ENCODE results near the gene LPP. TPM values are rescaled to one million over a fixed set of nuclear protein-coding genes. Genes with fewer than 3 reads are reported as not detected.

Gene LPP
- total RNA-seq, 6 donors from 2014 or later: 86.0 to 196 (median 160) TPM

DNA sequence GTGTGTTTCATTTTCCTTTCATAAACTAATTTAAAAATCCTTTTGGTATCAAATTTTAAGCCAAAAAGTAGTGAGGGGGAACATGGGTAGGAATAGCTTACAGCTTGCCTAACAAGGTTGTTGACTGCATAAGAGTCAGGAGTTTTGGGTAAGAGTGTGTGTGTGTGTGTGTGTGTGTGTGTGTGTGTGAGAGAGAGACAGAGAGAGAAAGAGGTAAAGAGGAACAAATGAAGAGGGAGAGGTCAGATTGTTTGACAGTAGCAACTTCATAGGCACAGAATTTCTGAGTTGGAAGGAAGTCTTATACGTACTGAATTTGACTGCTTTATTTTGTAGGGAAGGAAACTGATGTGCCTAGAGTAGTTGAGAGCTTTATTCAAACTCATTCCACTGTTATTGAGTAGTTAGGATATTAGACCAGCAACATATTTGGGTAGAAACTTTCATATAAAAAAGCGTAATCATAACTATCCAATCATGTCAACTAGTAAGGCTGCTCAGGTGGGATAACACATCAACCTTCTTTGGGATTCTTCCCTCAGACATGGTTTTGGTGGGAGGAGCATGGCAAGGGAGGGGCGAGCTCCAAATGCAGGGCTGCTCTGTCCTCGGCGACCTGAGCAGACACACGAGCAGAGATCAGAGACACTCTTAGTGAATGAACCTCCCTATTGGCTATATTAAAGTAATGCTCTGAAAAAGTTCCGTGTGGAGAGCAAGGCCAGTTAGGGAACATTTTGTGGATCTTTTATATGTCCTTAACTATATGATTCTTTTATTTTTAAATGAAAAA lies 86.4 kb downstream of the LPP start:
- WGBS, 2 donors: 86 to 92% methylated on average over 7 of the region's 7 CpGs
- DNase-seq: no peak
- Histone ChIP-seq H3K4me3 (no peak overlapping the region), H3K27me3 (no peaks in the 10 kb centered on the region), H3K27ac (no peak overlapping the region), H3K9me3 (no peaks in the 10 kb centered on the region), H3K4me1 (peaks cover 0 to 10% (median 2%) of the 10 kb centered on the region in 4 donors), H3K36me3 (peaks cover 0 to 3% (median 0%) of the 10 kb centered on the region in 4 donors)
- ATAC-seq (ENCODE audit: low FRiP score in 2 of 2): no peak
- TF ChIP-seq, protein P1, sequence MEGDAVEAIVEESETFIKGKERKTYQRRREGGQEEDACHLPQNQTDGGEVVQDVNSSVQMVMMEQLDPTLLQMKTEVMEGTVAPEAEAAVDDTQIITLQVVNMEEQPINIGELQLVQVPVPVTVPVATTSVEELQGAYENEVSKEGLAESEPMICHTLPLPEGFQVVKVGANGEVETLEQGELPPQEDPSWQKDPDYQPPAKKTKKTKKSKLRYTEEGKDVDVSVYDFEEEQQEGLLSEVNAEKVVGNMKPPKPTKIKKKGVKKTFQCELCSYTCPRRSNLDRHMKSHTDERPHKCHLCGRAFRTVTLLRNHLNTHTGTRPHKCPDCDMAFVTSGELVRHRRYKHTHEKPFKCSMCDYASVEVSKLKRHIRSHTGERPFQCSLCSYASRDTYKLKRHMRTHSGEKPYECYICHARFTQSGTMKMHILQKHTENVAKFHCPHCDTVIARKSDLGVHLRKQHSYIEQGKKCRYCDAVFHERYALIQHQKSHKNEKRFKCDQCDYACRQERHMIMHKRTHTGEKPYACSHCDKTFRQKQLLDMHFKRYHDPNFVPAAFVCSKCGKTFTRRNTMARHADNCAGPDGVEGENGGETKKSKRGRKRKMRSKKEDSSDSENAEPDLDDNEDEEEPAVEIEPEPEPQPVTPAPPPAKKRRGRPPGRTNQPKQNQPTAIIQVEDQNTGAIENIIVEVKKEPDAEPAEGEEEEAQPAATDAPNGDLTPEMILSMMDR (IDR thresholded peaks at IDR 0.05): no peak
- TF ChIP-seq EP300 (IDR thresholded peaks at IDR 0.05) (no peak), POLR2AphosphoS5 (IDR thresholded peaks at IDR 0.05) (no peak), POLR2A (IDR thresholded peaks at IDR 0.05) (no peak)

DNA sequence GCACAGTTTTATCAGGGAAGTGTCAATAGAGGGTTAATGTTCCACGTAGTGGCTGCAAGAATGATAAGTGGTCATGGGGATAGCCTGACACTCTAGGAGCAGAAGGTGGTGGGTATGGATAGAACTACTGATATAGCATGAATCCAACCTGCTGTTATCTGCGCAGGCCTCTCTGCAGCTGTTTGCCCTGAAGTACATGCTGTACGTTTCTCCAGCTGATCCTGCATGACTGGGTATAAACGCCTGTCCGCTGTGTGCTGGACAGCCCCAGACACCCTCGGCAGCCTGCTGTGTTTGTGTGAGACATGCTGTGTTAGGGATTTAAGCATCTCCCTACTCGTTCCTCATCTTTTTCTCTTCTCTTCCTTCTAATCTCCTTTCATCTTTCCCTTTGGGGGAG lies 87.1 kb downstream of the LPP start:
- Histone ChIP-seq H3K4me1 (peaks cover 0 to 10% (median 2%) of the 10 kb centered on the region in 4 donors), H3K9me3 (no peaks in the 10 kb centered on the region), H3K36me3 (peaks cover 0 to 3% (median 0%) of the 10 kb centered on the region in 4 donors), H3K27ac (no peak overlapping the region), H3K4me3 (no peak overlapping the region), H3K27me3 (no peaks in the 10 kb centered on the region)
- no peak for ATAC-seq (ENCODE audit: low FRiP score in 2 of 2)
- WGBS, 2 donors: 77 to 81% methylated on average over 7 of the region's 7 CpGs
- DNase-seq: peak in 1 of 2 donors; percentile 18
- peak in 2 of 4 donors; percentile 6 to 9 for TF ChIP-seq EP300 (IDR thresholded peaks at IDR 0.05)
- TF ChIP-seq POLR2AphosphoS5 (IDR thresholded peaks at IDR 0.05): no peak

DNA sequence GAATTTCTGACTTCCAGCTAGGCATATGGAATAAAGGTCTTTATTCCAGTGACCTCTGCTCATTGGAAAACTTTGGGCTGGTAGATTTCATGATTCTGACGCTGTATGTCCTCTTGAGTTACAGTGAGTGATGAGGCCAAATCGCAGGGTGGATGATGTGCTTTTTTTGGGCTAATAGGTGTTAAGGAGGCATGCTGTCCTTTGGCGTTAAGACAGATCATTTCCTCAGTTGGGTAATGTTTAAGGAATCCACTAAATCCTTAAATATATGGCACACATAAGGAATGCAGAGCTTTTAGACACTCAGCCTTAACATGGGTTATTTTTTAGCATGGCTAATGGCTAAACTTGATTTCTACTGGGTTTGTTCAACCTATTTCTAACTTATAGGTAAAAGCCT lies 87.9 kb downstream of the LPP start:
- peaks cover 0 to 10% (median 2%) of the 10 kb centered on the region in 4 donors for H3K4me1 ChIP-seq
- TF ChIP-seq POLR2AphosphoS5 (IDR thresholded peaks at IDR 0.05): no peak
- TF ChIP-seq POLR2A (IDR thresholded peaks at IDR 0.05): no peak
- TF ChIP-seq EP300 (IDR thresholded peaks at IDR 0.05): no peak
- TF ChIP-seq, protein P1 (IDR thresholded peaks at IDR 0.05): no peak
- H3K27me3 ChIP-seq: no peaks in the 10 kb centered on the region
- no peaks in the 10 kb centered on the region for H3K9me3 ChIP-seq
- H3K27ac ChIP-seq: no peak overlapping the region
- peaks cover 0 to 3% (median 0%) of the 10 kb centered on the region in 4 donors for H3K36me3 ChIP-seq
- DNase-seq (no peak), ATAC-seq (ENCODE audit: low FRiP score in 2 of 2) (no peak)
- no peak overlapping the region for H3K4me3 ChIP-seq
- 81 to 97% methylated on average over 3 of the region's 3 CpGs for WGBS, 2 donors

DNA sequence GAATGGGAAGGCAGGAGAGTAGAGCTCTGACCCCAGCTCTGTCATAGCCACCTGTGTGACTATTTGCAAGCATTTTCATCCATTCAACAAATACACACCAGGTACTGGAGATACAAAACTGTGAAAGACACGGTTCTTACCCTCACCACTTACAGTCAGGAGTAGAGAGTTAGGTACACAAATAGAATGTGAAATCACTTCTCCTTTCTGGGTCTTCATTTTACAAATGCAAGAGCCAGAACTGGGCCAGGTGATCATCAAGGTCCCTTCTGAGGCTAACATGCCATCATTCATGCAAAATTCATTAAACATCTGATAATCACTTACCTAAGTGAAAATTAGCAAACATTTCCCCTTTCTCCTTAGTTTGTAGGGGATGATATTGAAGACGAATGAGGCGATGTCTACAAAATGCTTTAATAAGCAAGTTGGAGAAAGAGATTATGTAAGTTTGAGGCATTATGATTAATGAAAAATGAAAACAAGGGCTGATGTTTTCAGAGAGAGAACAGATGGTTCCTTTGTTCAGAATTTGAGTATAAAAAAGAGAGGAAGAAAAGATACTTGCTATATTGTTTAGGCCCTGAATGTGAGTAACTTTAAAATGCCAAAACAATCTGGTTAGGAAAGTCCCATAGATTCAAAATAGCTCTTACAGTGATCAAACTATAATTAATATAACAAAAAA lies 88.6 kb downstream of the LPP start:
- 79 to 83% methylated on average over 3 of the region's 3 CpGs for WGBS, 2 donors
- Histone ChIP-seq H3K27ac (no peak overlapping the region), H3K27me3 (no peaks in the 10 kb centered on the region), H3K9me3 (no peaks in the 10 kb centered on the region), H3K36me3 (peaks cover 0 to 3% (median 0%) of the 10 kb centered on the region in 4 donors), H3K4me3 (no peak overlapping the region), H3K4me1 (peaks cover 0 to 10% (median 2%) of the 10 kb centered on the region in 4 donors)
- TF ChIP-seq POLR2AphosphoS5 (IDR thresholded peaks at IDR 0.05) (no peak), POLR2A (IDR thresholded peaks at IDR 0.05) (no peak)
- TF ChIP-seq, protein P1 (IDR thresholded peaks at IDR 0.05): no peak
- ATAC-seq (ENCODE audit: low FRiP score in 2 of 2) (no peak), DNase-seq (no peak)

DNA sequence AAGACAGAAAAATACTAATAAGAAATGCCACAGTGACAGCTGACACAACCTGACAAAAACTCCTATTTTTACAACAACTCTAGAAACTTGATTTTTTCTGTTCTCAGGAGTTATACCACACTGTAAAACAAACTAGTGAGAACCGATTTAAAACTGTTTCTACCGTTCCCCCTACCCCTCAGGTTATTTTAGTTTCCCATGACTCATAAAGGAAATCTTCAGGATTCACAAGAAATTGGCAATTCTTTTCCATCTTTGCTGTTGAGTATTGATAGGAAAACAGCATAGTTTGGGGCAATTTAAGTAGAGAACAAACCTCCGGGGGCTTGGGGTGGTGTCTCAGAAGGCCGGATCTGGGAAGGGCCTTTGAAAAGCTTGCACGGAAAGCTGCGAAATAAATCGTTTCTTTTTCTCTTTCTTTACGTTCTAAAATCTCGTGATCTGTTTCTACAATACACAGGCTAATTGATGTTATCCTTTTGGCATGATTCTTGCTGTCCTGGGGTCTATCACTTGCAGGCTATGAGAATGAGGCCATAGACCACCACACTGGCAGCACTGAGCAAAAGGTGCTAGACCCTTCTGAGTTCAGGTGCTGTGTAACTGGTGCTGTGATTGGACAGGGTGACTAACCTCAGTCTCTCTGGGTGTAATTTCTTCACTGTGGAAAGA lies 89.3 kb downstream of the LPP start:
- Histone ChIP-seq H3K4me1 (peaks cover 0 to 10% (median 2%) of the 10 kb centered on the region in 4 donors), H3K4me3 (no peak overlapping the region), H3K27ac (no peak overlapping the region), H3K27me3 (no peaks in the 10 kb centered on the region), H3K9me3 (no peaks in the 10 kb centered on the region), H3K36me3 (peaks cover 0 to 3% (median 0%) of the 10 kb centered on the region in 4 donors)
- DNase-seq (no peak), ATAC-seq (ENCODE audit: low FRiP score in 2 of 2) (no peak)
- 93 to 95% methylated on average over 9 of the region's 9 CpGs for WGBS, 2 donors
- TF ChIP-seq POLR2A (IDR thresholded peaks at IDR 0.05): no peak
- TF ChIP-seq EP300 (IDR thresholded peaks at IDR 0.05): no peak
- no peak for TF ChIP-seq POLR2AphosphoS5 (IDR thresholded peaks at IDR 0.05)
- TF ChIP-seq, protein P1 (IDR thresholded peaks at IDR 0.05): no peak
